Esophagus squamous epithelium (tissue), 4 donors: Measurements from ENCODE around the gene PERM1.

Experiments
- POLR2A ChIP-seq, 4 donors: fragments of 450-650 bp; IDR thresholded peaks; one replicate each; pipeline ENCODE4 v1.6.1; 2017; ENCODE audit warnings: antibody characterized with exemption in 4 of 4, mild to moderate bottlenecking in 4 of 4, moderate library complexity in 3 of 4
- TF ChIP-seq, protein P1 (sequence below), 6 experiments: fragments of 450-650 bp in 4 of 6; fragments of 200-600 bp in 2 of 6; sonication (generic) in 2 of 6; IDR thresholded peaks; one replicate each; pipeline ENCODE4 v1.5.1; 2016 to 2019; ENCODE audit warnings: antibody characterized with exemption in 6 of 6, mild to moderate bottlenecking in 4 of 6, moderate library complexity in 4 of 6

DNA sequence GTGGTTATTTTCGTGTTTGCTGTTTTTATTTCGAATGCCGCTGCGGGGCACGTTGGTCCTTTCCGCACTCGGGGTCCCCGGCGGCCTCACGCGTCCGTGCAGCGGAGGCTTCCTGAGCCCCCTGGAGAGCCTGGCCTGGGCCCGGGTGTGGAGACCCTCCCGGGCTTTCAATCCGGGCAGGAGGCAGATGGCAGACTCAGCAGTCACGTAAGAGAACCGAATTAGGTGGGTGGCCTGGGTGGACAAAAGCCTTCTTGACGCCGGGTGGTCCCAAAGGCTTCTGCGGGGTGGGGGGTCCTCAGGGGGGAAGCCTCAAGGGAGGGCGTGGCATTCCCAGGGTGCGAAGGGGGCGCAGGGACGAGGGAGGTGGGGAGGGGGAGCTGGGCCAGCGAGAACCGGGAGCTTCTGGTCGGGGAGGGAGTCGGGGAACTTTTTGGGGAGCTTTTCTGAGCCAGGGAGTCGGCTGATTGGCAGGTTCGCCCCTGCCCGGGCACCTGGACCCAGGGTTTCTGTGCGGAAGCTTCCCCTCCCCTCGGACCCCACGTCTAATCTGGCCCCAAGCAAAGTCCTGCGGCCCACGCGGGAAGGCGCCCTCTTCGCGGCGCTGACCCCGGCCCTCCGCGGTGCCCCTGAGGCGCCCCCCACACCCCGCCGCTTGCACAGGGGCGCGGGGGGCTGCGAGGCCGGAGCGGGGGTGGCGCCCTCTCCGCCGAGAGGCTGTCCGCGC lies 19.3 kb upstream of the PERM1 start:
- TF ChIP-seq, protein P1, sequence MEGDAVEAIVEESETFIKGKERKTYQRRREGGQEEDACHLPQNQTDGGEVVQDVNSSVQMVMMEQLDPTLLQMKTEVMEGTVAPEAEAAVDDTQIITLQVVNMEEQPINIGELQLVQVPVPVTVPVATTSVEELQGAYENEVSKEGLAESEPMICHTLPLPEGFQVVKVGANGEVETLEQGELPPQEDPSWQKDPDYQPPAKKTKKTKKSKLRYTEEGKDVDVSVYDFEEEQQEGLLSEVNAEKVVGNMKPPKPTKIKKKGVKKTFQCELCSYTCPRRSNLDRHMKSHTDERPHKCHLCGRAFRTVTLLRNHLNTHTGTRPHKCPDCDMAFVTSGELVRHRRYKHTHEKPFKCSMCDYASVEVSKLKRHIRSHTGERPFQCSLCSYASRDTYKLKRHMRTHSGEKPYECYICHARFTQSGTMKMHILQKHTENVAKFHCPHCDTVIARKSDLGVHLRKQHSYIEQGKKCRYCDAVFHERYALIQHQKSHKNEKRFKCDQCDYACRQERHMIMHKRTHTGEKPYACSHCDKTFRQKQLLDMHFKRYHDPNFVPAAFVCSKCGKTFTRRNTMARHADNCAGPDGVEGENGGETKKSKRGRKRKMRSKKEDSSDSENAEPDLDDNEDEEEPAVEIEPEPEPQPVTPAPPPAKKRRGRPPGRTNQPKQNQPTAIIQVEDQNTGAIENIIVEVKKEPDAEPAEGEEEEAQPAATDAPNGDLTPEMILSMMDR (IDR thresholded peaks at IDR 0.05), result no peak
- no peak for TF ChIP-seq POLR2A (IDR thresholded peaks at IDR 0.05)
